Measurements from ENCODE around the gene LIN37. TPM values are rescaled to one million over a fixed set of nuclear protein-coding genes. Genes with fewer than 3 reads are reported as not detected.

LIN37 gene
- total RNA-seq, 1 experiment from 2014 or later, result 6.4 TPM

DNA sequence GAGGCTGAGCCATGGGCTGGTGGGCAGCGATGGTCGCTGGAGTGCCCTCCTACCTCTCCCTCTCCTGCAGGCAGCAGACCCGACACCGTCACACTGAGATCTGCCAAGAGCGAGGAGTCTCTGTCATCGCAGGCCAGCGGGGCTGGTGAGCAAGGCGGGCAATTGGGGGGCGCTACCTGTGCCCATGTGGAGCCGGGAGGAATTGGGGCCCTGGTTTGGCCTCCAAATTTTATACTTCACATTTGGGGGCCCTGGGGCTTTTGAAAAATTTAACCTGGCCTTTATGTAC lies 36.9 kb downstream of the LIN37 start (continued):
- no peak for TF ChIP-seq JUN (CRISPR knock-in tag; IDR thresholded peaks at IDR 0.05)
- TF ChIP-seq ZNF416 (CRISPR knock-in tag; IDR thresholded peaks at IDR 0.05), result no peak
- no peak for TF ChIP-seq EMX1 (CRISPR knock-in tag; IDR thresholded peaks at IDR 0.05)
- TF ChIP-seq, protein P1, sequence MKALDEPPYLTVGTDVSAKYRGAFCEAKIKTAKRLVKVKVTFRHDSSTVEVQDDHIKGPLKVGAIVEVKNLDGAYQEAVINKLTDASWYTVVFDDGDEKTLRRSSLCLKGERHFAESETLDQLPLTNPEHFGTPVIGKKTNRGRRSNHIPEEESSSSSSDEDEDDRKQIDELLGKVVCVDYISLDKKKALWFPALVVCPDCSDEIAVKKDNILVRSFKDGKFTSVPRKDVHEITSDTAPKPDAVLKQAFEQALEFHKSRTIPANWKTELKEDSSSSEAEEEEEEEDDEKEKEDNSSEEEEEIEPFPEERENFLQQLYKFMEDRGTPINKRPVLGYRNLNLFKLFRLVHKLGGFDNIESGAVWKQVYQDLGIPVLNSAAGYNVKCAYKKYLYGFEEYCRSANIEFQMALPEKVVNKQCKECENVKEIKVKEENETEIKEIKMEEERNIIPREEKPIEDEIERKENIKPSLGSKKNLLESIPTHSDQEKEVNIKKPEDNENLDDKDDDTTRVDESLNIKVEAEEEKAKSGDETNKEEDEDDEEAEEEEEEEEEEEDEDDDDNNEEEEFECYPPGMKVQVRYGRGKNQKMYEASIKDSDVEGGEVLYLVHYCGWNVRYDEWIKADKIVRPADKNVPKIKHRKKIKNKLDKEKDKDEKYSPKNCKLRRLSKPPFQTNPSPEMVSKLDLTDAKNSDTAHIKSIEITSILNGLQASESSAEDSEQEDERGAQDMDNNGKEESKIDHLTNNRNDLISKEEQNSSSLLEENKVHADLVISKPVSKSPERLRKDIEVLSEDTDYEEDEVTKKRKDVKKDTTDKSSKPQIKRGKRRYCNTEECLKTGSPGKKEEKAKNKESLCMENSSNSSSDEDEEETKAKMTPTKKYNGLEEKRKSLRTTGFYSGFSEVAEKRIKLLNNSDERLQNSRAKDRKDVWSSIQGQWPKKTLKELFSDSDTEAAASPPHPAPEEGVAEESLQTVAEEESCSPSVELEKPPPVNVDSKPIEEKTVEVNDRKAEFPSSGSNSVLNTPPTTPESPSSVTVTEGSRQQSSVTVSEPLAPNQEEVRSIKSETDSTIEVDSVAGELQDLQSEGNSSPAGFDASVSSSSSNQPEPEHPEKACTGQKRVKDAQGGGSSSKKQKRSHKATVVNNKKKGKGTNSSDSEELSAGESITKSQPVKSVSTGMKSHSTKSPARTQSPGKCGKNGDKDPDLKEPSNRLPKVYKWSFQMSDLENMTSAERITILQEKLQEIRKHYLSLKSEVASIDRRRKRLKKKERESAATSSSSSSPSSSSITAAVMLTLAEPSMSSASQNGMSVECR (CRISPR knock-in tag; IDR thresholded peaks at IDR 0.05; ENCODE audit: borderline replicate concordance), result no peak
- TF ChIP-seq RORB (CRISPR knock-in tag; IDR thresholded peaks at IDR 0.05), result no peak

DNA sequence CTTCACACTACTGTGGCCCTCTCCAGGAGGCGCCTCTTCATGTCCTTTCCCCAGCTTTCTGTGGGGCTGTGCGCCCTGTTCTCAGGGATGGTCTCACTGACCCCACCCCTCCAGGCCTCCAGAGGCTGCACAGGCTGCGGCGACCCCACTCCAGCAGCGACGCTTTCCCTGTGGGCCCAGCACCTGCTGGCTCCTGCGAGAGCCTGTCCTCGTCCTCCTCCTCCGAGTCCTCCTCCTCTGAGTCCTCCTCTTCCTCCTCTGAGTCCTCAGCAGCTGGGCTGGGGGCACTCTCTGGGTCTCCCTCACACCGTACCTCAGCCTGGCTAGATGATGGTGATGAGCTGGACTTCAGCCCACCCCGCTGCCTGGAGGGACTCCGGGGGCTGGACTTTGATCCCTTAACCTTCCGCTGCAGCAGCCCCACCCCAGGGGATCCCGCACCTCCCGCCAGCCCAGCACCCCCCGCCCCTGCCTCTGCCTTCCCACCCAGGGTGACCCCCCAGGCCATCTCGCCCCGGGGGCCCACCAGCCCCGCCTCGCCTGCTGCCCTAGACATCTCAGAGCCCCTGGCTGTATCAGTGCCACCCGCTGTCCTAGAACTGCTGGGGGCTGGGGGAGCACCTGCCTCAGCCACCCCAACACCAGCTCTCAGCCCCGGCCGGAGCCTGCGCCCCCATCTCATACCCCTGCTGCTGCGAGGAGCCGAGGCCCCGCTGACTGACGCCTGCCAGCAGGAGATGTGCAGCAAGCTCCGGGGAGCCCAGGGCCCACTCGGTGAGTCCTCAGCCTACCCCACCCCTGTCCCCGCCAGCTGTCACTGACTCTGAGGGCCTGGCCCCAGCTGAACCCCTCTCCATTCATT lies 38.2 kb downstream of the LIN37 start:
- H3K4me1 Mint-ChIP-seq, result peaks cover 25% of the 10 kb centered on the region
- TF ChIP-seq ZNF232 (CRISPR knock-in tag; IDR thresholded peaks at IDR 0.05) (no peak), NR2C2 (CRISPR knock-in tag; IDR thresholded peaks at IDR 0.05) (no peak), ZNF263 (CRISPR knock-in tag; IDR thresholded peaks at IDR 0.05; ENCODE audit: low read depth) (peak; percentile 63; the same call in 1 of the 2 replicates), CBFB (CRISPR knock-in tag; IDR thresholded peaks at IDR 0.05; ENCODE audit: low read depth) (no peak)
- TF ChIP-seq, protein P2, sequence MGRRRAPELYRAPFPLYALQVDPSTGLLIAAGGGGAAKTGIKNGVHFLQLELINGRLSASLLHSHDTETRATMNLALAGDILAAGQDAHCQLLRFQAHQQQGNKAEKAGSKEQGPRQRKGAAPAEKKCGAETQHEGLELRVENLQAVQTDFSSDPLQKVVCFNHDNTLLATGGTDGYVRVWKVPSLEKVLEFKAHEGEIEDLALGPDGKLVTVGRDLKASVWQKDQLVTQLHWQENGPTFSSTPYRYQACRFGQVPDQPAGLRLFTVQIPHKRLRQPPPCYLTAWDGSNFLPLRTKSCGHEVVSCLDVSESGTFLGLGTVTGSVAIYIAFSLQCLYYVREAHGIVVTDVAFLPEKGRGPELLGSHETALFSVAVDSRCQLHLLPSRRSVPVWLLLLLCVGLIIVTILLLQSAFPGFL (CRISPR knock-in tag; IDR thresholded peaks at IDR 0.05; ENCODE audit: borderline replicate concordance), result no peak
- no peaks in the 10 kb centered on the region for H3K36me3 Mint-ChIP-seq
- no peak for ATAC-seq
- no peak overlapping the region for H3K27ac Mint-ChIP-seq
- H3K4me3 Mint-ChIP-seq, result peak overlapping the region; percentile 65
- H3K27me3 Mint-ChIP-seq (ENCODE audit: low read depth), result no peaks in the 10 kb centered on the region
- POLR2A ChIA-PET, result no interaction called here
- CTCF ChIA-PET, result interaction anchor here (0.7 to 2.8 kb wide), 5 partner anchors 11 to 172 kb away, joined by 3 to 26 read pairs (median 25); partner anchors contain the start of gene HSPB6
- DNase-seq (ENCODE audit: low spot score), result no peak
- H3K9me3 Mint-ChIP-seq, result no peaks in the 10 kb centered on the region

DNA sequence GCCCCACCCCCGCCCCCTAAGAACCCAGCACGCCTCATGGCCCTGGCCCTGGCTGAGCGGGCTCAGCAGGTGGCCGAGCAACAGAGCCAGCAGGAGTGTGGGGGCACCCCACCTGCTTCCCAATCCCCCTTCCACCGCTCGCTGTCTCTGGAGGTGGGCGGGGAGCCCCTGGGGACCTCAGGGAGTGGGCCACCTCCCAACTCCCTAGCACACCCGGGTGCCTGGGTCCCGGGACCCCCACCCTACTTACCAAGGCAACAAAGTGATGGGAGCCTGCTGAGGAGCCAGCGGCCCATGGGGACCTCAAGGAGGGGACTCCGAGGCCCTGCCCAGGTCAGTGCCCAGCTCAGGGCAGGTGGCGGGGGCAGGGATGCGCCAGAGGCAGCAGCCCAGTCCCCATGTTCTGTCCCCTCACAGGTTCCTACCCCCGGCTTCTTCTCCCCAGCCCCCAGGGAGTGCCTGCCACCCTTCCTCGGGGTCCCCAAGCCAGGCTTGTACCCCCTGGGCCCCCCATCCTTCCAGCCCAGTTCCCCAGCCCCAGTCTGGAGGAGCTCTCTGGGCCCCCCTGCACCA lies 38.9 kb downstream of the LIN37 start:
- Mint-ChIP-seq H3K4me1 (peaks cover 22% of the 10 kb centered on the region), H3K36me3 (no peaks in the 10 kb centered on the region), H3K27ac (no peak overlapping the region), H3K4me3 (no peak overlapping the region), H3K27me3 (ENCODE audit: low read depth) (no peaks in the 10 kb centered on the region), H3K9me3 (no peaks in the 10 kb centered on the region)
- CTCF ChIA-PET, result interaction anchor here (0.7 to 2.8 kb wide), 3 partner anchors 30 to 172 kb away, joined by 3 to 8 read pairs (median 3); partner anchors contain the start of genes HSPB6, PSENEN and U2AF1L4
- DNase-seq (ENCODE audit: low spot score), result no peak
- TF ChIP-seq, protein P3, sequence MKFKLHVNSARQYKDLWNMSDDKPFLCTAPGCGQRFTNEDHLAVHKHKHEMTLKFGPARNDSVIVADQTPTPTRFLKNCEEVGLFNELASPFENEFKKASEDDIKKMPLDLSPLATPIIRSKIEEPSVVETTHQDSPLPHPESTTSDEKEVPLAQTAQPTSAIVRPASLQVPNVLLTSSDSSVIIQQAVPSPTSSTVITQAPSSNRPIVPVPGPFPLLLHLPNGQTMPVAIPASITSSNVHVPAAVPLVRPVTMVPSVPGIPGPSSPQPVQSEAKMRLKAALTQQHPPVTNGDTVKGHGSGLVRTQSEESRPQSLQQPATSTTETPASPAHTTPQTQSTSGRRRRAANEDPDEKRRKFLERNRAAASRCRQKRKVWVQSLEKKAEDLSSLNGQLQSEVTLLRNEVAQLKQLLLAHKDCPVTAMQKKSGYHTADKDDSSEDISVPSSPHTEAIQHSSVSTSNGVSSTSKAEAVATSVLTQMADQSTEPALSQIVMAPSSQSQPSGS (CRISPR knock-in tag; IDR thresholded peaks at IDR 0.05; ENCODE audit: borderline replicate concordance, low read depth), result no peak
- TF ChIP-seq PRRX2 (CRISPR knock-in tag; IDR thresholded peaks at IDR 0.05) (no peak), GRHL2 (CRISPR knock-in tag; IDR thresholded peaks at IDR 0.05; ENCODE audit: insufficient replicate concordance, severe bottlenecking) (no peak), ETV6 (CRISPR knock-in tag; IDR thresholded peaks at IDR 0.05) (no peak)
- POLR2A ChIA-PET, result no interaction called here
- no peak for ATAC-seq
